Caco-2 (cell line): ENCODE measurements around the gene PTPRG. TPM values are rescaled to one million over a fixed set of nuclear protein-coding genes. Genes with fewer than 3 reads are reported as not detected.

Experiments used
- BruUV-seq: library from RNA; stranded (reverse); fragments of 400-500 nt; replicated peaks from 2 replicates; lab custom pipeline; 2021; lab: Mats Ljungman, UMichigan
- CTCF ChIA-PET: fragments of 300-600 bp; sonication (Branson Sonifier 250); formaldehyde crosslinking; loops from one replicate; lab custom pipeline; 2022; ENCODE audit warnings: antibody characterized with exemption; lab: Charles Lee
- POLR2A ChIA-PET: fragments of 300-600 bp; sonication (Branson Sonifier 250); formaldehyde crosslinking; loops from one replicate; lab custom pipeline; 2022; ENCODE audit warnings: antibody characterized with exemption; lab: Charles Lee
- DNase-seq, 2 experiments: peaks; one replicate each; pipeline versions ENCODE4 v3.0.0 to v3.0.0-alpha.2; 2020 to 2022
- H3K27me3 ChIP-seq: replicated peaks from 2 replicates; pipeline ENCODE4 v1.6.0; 2011; ENCODE audit warnings: low read length; ENCODE audit not compliant: control insufficient read depth, insufficient read depth
- H3K36me3 ChIP-seq: 2 replicates; pipeline ENCODE4 v1.5.1; 2011; ENCODE audit warnings: low read length; ENCODE audit not compliant: control insufficient read depth, insufficient read depth
- H3K4me1 ChIP-seq: fragments of 250-450 bp; sonication (Bioruptor Pico); 2 replicates; pipeline ENCODE4 v1.5.1; 2020; ENCODE audit warnings: mild to moderate bottlenecking
- H3K4me3 ChIP-seq: 2 replicates; pipeline ENCODE4 v1.5.1; 2011; ENCODE audit warnings: low read depth, mild to moderate bottlenecking, control low read depth, low read length
- H3K9me3 ChIP-seq: fragments of 250-450 bp; sonication (Bioruptor Pico); 2 replicates; pipeline ENCODE4 v1.5.1; 2020; ENCODE audit warnings: mild to moderate bottlenecking, moderate library complexity
- H3K27ac Mint-ChIP-seq: one replicate; pipeline ENCODE4 v1.8.0; 2022; ENCODE audit warnings: mixed read lengths; ENCODE audit not compliant: unreplicated experiment
- H3K27me3 Mint-ChIP-seq: one replicate; pipeline ENCODE4 v1.8.0; 2022; ENCODE audit warnings: mixed read lengths; ENCODE audit not compliant: insufficient read depth, unreplicated experiment
- H3K36me3 Mint-ChIP-seq: one replicate; pipeline ENCODE4 v1.8.0; 2022; ENCODE audit warnings: mild to moderate bottlenecking, mixed read lengths; ENCODE audit not compliant: insufficient read depth, unreplicated experiment
- H3K4me1 Mint-ChIP-seq: one replicate; pipeline ENCODE4 v1.8.0; 2022; ENCODE audit warnings: low read depth, mixed read lengths; ENCODE audit not compliant: unreplicated experiment
- H3K4me3 Mint-ChIP-seq: one replicate; pipeline ENCODE4 v1.8.0; 2022; ENCODE audit warnings: mild to moderate bottlenecking, moderate library complexity, mixed read lengths; ENCODE audit not compliant: unreplicated experiment
- H3K9me3 Mint-ChIP-seq: one replicate; pipeline ENCODE4 v1.8.0; 2022; ENCODE audit warnings: mixed read lengths; ENCODE audit not compliant: unreplicated experiment
- CTCF ChIP-seq, 2 experiments: fragments of 200-600 bp in 1 of 2; IDR thresholded peaks; 1 replicate in 1 of 2; 2 replicates in 1 of 2; pipeline versions ENCODE4 v1.5.1 to v1.8.0; 2011 to 2022; ENCODE audit warnings: antibody characterized with exemption in 1 of 2, control low read depth in 1 of 2, inconsistent platforms in 1 of 2, low read depth in 1 of 2, low read length in 1 of 2, mild to moderate bottlenecking in 1 of 2, moderate library complexity in 1 of 2; ENCODE audit not compliant: insufficient read depth in 1 of 2, severe bottlenecking in 1 of 2, unreplicated experiment in 1 of 2
- intact Hi-C: fragments of 100-400 bp; cut with micrococcal nuclease; formaldehyde crosslinking; loops from one replicate; pipeline ENCODE4 v1.10.0; 2022; ENCODE audit not compliant: unreplicated experiment
- total RNA-seq: library from RNA; stranded (reverse); gene quantifications from 2 replicates; pipeline ENCODE4 v1.2.3, GENCODE V29; 2022

Gene PTPRG
- total RNA-seq, 1 experiment from 2014 or later = 46.4 TPM

- no peak for DNase-seq
- no peaks in the 10 kb centered on the region for H3K9me3 ChIP-seq
Measured at GRCh38 chr3:62133015-62133414, 571.6 kb downstream of the PTPRG start.

GRCh38 chr3:62134061-62134496 is 572.7 kb downstream of the PTPRG start:
- no peaks in the 10 kb centered on the region for H3K4me1 Mint-ChIP-seq
- intact Hi-C loops = loop anchor here (5.0 kb wide), 1 partner anchor 272 kb away; no protein-coding TSS in a partner anchor
- no peak overlapping the region for H3K4me3 Mint-ChIP-seq
- no peaks in the 10 kb centered on the region for H3K36me3 Mint-ChIP-seq
- no peaks in the 10 kb centered on the region for H3K27me3 Mint-ChIP-seq
- TF ChIP-seq CTCF (IDR thresholded peaks at IDR 0.05; ENCODE audit: insufficient read depth in 1 of 2, low read depth in 1 of 2, low read length in 1 of 2, severe bottlenecking in 1 of 2, unreplicated experiment in 1 of 2) = no peak
- H3K9me3 Mint-ChIP-seq = no peaks in the 10 kb centered on the region
- ChIA-PET CTCF (no interaction called here), POLR2A (no interaction called here)
- Histone ChIP-seq H3K4me3 (no peak overlapping the region), H3K9me3 (no peaks in the 10 kb centered on the region), H3K27me3 (no peaks in the 10 kb centered on the region), H3K36me3 (no peaks in the 10 kb centered on the region), H3K4me1 (no peaks in the 10 kb centered on the region)
- H3K27ac Mint-ChIP-seq = no peak overlapping the region
- no peak for DNase-seq
- no TSS peak for BruUV-seq

More at GRCh38 chr3:62133015-62133414, 571.6 kb downstream of the PTPRG start:
- Histone ChIP-seq H3K4me3 (no peak overlapping the region), H3K36me3 (no peaks in the 10 kb centered on the region), H3K4me1 (no peaks in the 10 kb centered on the region), H3K27me3 (no peaks in the 10 kb centered on the region)
- Mint-ChIP-seq H3K36me3 (no peaks in the 10 kb centered on the region), H3K9me3 (no peaks in the 10 kb centered on the region), H3K27ac (no peak overlapping the region), H3K27me3 (no peaks in the 10 kb centered on the region), H3K4me3 (no peak overlapping the region), H3K4me1 (no peaks in the 10 kb centered on the region)
- POLR2A ChIA-PET = no interaction called here
- no peak for TF ChIP-seq CTCF (IDR thresholded peaks at IDR 0.05; ENCODE audit: insufficient read depth in 1 of 2, low read depth in 1 of 2, low read length in 1 of 2, severe bottlenecking in 1 of 2, unreplicated experiment in 1 of 2)
- intact Hi-C loops = loop anchor here (5.0 kb wide), 1 partner anchor 271 kb away; no protein-coding TSS in a partner anchor
- CTCF ChIA-PET = no interaction called here
- no TSS peak for BruUV-seq

GRCh38 chr3:62135741-62136140 is 574.4 kb downstream of the PTPRG start:
- CTCF ChIA-PET = no interaction called here
- Mint-ChIP-seq H3K36me3 (no peaks in the 10 kb centered on the region), H3K9me3 (no peaks in the 10 kb centered on the region)

More at GRCh38 chr3:62135741-62136140, 574.4 kb downstream of the PTPRG start:
- intact Hi-C loops = no loop called here
- Mint-ChIP-seq H3K4me1 (no peaks in the 10 kb centered on the region), H3K4me3 (no peak overlapping the region), H3K27ac (no peak overlapping the region), H3K27me3 (no peaks in the 10 kb centered on the region)
- Histone ChIP-seq H3K27me3 (no peaks in the 10 kb centered on the region), H3K4me3 (no peak overlapping the region), H3K9me3 (no peaks in the 10 kb centered on the region), H3K4me1 (no peaks in the 10 kb centered on the region), H3K36me3 (no peaks in the 10 kb centered on the region)
- no peak for TF ChIP-seq CTCF (IDR thresholded peaks at IDR 0.05; ENCODE audit: insufficient read depth in 1 of 2, low read depth in 1 of 2, low read length in 1 of 2, severe bottlenecking in 1 of 2, unreplicated experiment in 1 of 2)
- no TSS peak for BruUV-seq
- DNase-seq = no peak
- POLR2A ChIA-PET = no interaction called here
